ENCODE measurements around the gene EVA1A.

Gene EVA1A, protein sequence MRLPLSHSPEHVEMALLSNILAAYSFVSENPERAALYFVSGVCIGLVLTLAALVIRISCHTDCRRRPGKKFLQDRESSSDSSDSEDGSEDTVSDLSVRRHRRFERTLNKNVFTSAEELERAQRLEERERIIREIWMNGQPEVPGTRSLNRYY

DNA sequence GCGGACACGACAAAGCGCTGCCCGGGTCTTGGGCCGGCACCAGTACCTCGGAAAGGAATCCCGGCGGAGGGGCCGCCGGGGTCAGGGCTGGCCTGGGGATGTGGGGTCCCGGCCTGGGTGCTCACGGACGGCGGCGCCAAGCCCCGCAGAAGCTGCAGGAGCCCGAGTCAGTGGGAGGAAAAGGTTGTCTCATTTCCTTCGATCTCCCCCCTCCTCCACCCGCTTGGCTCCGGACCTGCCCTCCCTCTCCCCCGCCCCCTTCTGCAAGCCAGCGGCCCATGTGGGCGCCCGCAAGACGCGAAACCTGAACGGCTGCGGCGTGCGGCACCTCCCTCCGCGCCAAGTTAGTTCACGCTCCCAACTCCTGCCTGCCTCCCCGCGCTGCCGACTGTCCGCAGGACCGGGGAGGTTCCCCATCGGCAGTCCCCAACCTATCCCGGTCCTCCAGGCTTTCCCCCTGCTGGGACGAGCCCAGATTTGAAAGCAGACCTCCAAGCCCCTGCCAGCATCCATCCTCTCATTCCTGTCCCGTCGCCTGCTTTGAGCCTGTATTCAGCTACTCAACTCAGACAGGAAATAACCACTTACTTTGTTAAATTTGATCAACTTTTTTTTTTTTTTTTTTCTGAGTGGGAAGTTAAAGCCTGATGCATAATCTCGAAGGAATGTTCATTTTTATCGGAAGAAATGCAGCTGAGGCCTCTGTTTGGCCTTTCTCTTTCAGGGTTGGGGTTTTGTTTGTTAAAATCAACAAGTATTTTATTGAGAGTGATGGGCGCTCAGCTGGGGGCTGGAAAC is at the start of gene EVA1A:
TSS of gene EVA1A (minus strand) at position 172 of the 798 bp plus-strand sequence. CDS start 42,799 bp downstream, outside the sequence.
- no peak for DNase-seq (ENCODE audit: low read depth in 2 of 2, low spot score in 1 of 2)

DNA sequence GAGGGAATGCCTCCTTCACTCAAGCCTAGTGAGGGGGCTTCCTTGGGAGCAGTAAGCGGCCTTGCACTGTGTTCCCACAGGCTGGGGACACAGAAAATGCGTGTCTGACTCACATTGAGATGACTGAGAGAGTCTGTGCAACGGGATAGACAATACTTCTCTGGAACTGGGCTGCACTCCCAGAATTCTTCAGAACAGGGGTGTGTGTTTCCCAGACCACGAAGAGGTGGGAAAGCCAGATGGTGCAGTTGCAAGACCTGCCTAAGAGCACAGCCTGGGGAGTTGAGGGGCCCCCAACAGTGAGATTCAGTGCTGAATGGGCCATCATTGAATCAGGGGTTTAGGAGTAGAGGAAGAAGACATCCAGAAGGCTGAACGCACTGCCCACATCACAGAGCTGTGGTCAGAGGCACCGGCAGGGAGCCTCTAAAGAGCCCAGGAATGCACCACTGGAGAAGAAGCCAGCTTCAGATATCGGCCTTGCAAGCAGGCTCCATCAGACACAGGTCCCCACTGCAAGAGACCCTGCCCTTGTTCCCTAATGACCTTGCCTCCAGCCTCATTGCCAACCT is 49.3 kb upstream of the EVA1A start:
- DNase-seq (ENCODE audit: low read depth in 2 of 2, low spot score in 1 of 2) = no peak

DNA sequence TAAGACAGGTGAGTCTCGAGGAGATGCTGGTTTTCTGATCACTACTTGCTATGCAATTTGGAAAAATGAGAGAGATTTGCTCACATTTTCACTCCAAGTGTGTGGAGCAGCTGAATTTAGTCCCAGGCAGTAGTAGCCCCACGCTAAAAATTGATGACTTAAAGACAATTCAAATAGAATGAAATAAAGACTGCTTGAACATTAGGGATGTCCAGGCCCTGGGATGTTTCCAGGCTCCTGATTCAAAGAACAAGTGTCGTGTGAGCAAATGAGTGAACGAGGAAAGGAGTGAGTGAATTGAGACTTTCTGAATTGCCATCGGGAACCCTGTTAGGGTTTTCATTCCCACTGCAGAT is 48.6 kb upstream of the EVA1A start:
- DNase-seq (ENCODE audit: low read depth in 2 of 2, low spot score in 1 of 2) = no peak

DNA sequence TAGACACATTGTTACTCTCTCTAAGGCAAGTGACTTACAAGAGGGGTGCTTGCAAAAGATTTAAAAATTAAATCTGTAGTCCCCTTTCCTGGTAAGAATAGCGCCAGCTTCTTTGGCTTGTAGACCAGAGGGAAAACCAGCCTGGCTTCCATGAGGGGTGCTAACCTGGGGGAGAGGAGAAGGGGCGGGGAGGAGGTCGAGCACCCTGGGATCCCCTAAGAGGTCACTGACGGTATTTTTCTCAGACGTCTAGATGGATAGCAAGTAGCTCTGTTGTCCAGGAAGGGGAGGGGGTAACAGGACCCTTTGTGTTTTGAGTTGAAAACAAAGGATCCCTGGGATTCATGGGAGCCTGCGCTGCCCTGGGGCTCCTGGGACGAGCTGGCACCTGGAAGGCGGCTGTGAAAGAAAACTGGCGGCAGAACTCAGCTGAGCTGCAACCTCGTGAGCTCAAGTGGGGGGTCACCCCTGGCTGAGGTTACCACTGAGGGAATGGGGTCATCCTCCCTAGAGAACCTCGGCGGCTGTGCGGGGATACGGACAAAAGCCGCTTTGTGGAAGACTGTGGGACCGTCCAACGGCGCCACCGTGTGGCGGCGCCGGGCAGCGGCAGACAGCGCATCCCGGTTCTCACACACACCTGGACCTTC is 48.1 kb upstream of the EVA1A start:
- peak in 1 of 2 donors; percentile 8 for DNase-seq (ENCODE audit: low read depth in 2 of 2, low spot score in 1 of 2)

DNA sequence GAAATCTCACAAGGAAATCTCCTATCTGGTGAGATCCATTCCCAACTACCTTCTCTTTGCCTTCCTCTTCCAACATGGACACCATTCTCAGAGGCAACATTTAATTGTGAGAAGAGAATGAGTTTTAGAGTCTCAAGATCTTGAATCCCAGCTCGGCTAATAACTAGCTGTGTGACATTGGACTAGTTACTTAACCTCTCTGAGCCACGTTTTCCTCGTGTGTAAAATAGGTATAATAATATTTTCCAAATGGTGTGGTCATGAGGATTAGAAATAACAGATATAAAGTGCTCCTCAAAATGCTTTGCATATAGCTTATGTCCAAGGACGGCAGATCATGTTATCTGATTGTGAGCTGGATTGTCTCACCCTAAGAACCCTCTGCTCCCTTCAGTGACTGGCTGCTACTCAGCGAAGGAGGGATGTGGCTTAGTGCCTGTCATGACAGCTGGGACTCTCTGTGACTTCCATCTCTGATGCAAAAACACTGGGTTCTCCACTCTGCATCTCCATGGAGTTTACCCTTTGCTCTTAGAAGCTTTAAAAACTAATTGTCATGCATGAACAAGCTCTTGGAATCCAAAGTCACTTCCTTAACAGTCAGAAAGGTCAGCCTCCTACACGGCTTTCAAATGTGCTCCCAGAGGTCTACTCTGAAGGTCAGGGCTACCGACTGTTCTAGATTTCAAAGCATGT is 47.4 kb upstream of the EVA1A start:
- DNase-seq (ENCODE audit: low read depth in 2 of 2, low spot score in 1 of 2) = no peak

DNA sequence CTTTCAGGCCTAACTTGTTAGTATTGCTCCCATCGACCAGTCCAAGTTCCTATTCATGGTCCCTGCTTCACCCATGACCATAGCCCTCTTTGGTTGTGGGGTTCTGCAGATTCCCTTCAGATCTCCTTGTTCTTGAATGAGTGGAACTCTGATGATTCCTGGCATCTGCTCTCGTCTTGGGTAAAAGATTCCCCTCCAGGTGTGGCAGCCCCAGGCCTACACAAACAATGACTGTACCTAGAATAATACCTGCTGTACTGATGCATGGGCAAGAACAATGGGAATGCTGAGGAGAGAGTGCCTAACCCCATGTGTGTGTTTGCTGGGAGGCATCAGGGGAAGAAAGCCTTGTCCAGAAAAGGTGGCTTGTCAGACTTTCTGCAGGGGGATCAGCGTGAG is 46.7 kb upstream of the EVA1A start:
- no peak for DNase-seq (ENCODE audit: low read depth in 2 of 2, low spot score in 1 of 2)

DNA sequence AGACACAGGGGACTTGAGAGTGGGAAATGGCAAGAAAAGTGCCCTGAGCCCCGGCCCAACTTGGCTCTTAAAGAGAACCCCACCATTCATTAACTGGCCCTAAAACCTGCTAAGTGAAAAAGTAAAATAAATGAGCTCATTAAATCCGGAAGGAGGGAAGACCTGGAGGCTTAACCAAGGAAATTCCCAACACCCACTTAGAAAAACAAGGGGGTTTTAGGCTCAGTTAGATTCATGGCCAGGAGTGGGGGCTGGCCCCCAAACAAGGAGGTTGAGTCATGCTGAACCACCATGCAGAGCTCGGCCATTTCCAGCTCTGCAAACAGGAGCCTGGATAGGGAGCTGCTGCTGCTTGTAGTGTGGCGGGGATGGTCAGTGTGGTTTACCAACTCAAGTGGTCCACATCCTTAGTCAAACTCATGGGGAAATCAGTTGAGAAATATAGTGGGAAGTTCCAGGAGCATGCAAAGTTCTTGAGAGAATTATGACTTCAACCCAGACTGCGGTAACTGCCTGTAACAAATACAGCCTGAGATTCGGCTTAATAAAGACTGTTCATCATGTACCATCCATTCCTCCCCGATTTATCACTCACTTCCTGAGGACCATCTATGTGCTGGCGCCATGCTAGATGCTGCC is 46.1 kb upstream of the EVA1A start:
- DNase-seq (ENCODE audit: low read depth in 2 of 2, low spot score in 1 of 2) = no peak

DNA sequence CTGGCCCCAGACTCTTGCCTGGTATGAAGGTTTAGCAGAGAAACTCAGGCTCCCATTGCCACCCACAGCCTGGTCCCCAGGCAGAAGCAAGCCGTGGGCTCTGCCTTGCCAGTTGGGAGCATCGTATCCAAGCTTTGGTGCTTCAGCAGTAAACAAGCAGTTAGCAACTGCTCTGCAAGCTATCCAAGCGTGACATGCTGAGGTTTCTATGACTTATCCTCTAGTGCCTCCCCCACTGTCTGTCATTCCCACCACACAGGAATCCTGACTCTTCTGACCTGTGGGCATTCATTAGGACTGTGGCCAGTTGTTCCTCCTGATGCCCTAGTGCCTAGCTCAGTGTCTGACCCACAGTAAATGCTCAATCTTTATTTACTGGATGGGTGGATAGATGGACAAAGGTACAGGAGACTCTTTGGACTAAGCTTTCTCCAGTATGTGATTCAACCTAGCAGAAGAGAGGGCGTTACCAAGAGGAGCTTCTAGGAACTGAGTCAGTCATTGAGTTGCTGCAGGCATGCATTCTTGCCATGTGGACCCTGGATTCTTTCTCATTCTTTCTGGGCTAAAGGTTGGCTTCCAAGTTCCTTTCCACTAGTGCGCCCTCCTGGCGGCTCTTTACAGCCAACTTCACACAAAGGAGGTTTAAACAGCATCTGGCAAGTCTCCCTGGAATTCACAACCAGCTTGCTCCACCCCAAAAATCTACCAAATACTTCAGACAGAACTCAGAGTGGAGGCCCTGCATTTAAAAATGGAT is 45.2 kb upstream of the EVA1A start:
- DNase-seq (ENCODE audit: low read depth in 2 of 2, low spot score in 1 of 2) = no peak

DNA sequence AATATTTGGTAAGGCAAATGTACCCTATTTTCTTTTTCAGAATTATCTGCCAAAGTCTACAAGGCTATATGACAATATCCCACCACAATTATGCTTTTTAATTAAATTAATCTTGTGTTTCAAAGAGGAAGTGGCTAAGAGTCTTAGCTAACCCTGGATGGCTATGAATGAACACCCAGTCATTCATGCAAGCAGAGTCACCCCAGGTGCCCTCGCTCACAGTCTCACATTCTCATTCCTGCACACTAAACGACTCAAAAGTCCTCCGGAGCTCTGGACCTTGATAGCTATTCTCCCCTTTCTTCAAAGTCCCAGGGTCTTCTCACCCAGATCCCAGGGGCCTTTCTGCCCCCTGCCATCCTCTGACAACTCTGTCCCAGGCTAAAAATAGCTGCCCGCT is 43.7 kb upstream of the EVA1A start:
- no peak for DNase-seq (ENCODE audit: low read depth in 2 of 2, low spot score in 1 of 2)

DNA sequence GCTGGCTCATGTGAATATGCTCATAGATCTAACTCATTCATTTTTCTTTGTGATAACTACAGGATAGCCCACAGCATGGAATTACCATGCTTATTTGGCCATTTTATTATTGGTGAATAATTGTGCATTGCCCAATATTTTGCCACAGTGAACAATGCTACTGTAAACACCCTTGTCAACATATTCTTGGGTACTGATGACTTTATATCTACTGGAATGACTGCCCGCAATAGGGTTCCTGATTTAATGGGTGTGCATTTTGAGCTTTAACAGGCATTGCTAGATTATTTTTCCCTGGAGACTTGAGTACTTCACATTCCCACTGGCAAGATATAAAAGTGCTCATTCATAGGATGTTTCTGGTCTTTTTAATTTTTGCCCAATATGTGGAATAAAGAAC is 42.7 kb upstream of the EVA1A start:
- DNase-seq (ENCODE audit: low read depth in 2 of 2, low spot score in 1 of 2) = no peak

DNA sequence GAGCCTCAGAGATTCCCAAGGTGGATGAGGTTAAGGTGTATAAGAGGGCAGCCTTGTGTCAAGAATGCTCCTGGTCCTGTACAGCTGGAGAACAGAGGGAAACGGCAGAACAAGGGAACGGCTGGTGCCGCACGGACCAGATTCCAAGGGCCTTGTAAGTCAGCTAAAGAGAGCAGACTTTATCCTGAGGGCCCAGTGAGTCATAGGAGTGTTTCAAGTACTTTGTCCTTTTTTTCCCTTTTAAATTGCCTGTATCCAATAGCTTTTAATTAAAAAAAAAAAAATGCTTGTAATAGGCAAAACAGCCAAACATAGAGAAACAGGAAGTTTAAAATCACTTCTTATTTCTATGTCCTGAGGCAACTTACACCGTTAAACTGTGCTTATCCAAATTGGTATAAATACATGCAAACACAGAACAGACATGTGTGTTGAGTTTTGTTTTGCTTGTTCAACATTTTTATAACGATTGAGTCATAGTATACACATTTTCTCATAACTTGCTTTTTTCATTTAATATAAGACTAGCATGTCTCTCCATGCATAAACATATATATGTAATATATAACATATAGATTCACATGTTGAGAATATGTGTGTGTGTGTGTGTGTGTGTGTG is 42.1 kb upstream of the EVA1A start:
- no peak for DNase-seq (ENCODE audit: low read depth in 2 of 2, low spot score in 1 of 2)

DNA sequence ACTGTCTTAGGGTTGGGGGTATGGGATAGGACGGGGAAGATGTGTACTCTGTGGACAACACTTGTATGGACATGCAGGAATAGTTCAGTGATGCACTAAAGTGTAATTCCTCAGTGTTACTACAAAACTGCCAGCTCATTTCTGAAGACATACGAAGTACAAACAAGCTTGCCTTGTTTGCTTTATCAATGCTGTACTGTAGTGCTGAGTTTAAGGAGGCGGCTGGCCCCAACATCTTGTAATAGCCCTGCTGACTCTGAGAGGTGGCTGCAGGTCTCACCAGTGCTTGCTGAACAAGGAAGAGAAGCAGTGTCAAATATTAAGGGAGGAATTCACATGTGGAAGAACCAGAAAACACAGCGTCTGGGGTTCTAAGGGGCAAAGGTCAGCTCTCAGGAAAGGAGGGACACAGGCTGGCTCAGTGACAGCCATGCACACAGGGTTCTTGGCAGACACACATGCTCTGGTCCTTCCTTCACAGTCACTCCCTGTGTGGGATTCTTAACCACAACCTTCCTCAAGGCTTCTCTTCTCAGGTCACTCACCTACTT is 39.8 kb upstream of the EVA1A start:
- no peak for DNase-seq (ENCODE audit: low read depth in 2 of 2, low spot score in 1 of 2)

DNA sequence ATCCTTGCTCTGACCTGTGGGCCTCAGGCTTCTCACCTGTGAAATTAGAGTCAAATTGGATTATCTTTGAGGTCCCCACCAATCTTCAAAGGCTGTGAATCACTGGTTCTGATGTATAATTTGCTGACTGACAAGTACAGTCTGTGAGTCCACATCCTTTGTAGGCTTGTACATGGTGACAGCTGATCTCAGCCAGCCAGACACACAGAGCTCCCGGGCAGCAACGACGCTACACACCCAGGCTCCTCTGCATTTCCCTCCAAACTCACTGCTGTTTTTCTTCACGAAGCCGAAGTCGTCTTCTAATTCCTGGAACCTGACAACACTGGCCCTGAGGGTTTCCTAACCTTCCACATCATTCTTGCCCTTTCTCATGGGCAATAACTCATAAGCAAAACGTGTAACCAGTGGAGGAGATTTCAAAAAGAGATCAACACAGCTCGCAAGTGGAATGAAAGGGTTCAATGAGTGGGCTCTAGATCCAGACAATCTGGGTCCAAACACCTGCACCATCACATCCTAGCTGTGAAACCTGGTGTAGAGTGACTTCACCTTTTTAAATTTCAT is 37.9 kb upstream of the EVA1A start:
- DNase-seq (ENCODE audit: low read depth in 2 of 2, low spot score in 1 of 2) = no peak

DNA sequence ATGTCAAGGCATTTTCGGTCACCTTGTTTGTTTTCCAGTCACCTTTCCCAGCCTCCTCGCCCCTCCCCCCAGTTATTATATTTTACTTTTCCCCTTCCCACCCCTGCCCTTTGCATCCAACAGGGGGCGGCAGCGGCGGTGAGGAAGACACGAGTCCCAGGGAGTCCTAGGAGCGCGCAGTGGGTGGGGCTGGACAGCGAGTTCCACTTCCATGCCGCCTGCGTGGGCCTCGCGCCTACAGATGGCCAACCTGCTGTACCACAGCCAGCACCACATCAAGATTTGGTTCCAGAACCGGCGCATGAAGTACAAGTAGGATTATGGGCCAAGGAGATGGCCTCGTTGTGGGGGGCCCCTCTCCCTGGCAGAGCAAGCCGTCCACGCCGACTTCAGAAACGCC is 37.2 kb upstream of the EVA1A start:
- DNase-seq (ENCODE audit: low read depth in 2 of 2, low spot score in 1 of 2) = no peak

DNA sequence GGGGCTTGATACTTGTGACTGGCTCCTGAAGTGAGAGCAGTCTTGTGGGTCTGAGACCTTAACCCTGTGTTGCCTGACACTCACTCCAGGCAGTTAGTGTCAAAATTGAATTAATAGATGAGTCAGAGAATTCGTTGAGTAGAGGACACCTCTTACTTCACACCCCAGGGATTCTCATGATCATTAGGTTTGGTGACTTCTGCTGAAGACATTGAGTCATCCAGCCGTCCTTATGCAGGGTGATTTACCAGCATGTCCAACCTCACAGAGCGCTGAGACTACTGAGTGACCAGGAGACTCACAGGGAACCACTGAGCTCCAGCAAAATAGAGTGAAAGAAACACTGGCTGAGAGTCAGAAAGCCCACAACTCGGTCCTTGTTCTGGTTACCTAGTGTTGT is 36.0 kb upstream of the EVA1A start:
- DNase-seq (ENCODE audit: low read depth in 2 of 2, low spot score in 1 of 2) = no peak

DNA sequence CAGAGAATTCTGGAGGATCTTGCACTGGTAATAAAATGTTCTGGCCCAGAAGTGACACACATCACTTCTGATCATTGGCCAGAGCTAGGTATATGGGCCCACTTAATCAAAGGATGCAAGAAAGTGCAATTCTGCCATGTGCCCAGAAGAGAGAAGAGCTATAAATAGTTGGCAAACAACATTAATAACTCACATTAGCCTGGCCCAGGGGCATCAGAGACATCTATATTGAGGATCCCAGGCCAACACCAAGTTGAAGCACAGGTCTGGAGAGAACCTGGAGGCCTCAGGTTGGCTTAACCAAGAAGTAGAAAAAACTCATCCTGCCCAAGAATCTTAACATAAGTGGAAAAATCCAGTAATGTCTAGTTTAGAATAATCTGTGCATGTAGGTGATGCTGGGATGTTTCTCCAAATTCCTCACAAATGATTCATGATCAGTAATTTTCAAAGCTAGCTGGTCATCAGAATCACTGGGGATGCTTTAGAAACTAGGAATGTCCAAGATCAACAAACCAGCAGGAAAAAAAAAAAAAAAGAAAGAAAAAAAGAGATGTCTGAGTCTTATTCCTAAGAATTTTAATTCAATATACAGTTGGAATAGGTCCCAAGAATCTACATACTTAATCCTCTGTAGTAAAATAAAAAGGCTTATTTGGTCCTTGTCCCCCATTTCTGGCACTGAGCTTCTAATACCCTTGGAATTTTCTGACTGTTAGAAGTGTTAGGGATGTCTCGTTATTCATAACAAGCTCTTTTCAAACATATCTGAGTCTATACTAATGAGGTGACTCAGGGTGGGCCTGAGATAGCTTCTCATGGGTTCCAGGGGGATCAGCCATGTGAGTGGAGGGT is 35.0 kb upstream of the EVA1A start:
- DNase-seq (ENCODE audit: low read depth in 2 of 2, low spot score in 1 of 2) = no peak

DNA sequence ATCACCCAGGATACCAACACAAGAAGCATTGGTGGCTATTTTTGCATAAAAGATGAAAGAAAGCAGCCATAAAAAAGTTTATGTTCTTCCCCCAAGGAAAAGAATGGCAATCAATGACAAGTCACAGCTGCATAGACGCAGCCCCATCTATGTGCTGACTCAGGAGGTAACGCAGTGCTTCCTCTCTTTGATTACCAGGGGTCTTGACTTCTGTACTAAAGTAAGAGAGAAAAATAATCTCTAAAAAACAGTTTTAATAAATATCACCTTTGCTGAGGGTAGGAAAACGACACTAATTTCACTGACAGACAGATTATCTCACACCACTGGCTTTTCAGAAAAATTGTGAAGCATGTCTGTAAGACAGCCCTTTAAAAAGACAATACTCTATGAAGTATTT is 33.9 kb upstream of the EVA1A start:
- DNase-seq (ENCODE audit: low read depth in 2 of 2, low spot score in 1 of 2) = no peak

DNA sequence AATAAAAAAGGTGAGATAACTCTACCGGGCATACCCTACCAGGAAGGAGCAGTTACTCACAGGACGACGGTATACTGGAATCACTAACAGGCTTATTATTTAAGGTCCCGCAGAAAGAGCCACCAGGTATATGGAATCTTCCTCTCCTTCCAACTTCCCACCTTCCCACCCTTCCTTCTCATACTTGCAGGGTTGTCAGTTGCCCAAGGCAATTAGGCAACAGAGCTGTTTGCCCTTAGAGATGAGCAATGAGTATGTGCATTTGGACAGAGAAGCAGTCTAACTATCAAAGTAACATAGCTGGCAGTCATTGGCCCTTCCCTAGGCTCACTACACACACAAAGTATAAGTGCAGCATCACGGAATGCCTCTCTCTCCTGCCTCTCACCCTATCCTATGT is 32.1 kb upstream of the EVA1A start:
- no peak for DNase-seq (ENCODE audit: low read depth in 2 of 2, low spot score in 1 of 2)
